IMR-90 (cell line): ENCODE results near the gene RFX3. TPM values are rescaled to one million over a fixed set of nuclear protein-coding genes. Genes with fewer than 3 reads are reported as not detected.

Experiments
- ATAC-seq: fragments of 200-7000 bp; cut with Tn5 transposase; 2 replicates; pipeline ENCODE4 v1.9.1; 2020; ENCODE audit warnings: low read depth, mild to moderate bottlenecking, moderate library complexity
- BruUV-seq: library from RNA; stranded (reverse); fragments of 400-500 nt; replicated peaks from 2 replicates; lab custom pipeline; 2021; lab: Mats Ljungman, UMichigan
- CTCF ChIA-PET: fragments of 300-600 bp; formaldehyde crosslinking; extraction: SDS; loops from one replicate; lab custom pipeline; 2021; ENCODE audit warnings: antibody characterized with exemption; lab: Yijun Ruan, JAX
- POLR2A ChIA-PET: fragments of 300-600 bp; sonication (Branson Sonifier 250); formaldehyde crosslinking; loops from one replicate; lab custom pipeline; 2022; ENCODE audit warnings: antibody characterized with exemption; ENCODE audit not compliant: unreplicated experiment; lab: Charles Lee
- DNase-seq: peaks from one replicate; pipeline ENCODE4 v3.0.0; 2013
- H2AFZ ChIP-seq: replicated peaks from 2 replicates; pipeline ENCODE3; 2013; ENCODE audit warnings: low read length, mild to moderate bottlenecking; ENCODE audit not compliant: poor library complexity
- H2AK5ac ChIP-seq: 2 replicates; pipeline ENCODE4 v1.6.1; 2013; ENCODE audit warnings: low read depth, low read length, inconsistent platforms
- H2AK9ac ChIP-seq: replicated peaks from 2 replicates; pipeline ENCODE3; 2013; ENCODE audit warnings: mild to moderate bottlenecking, low read depth, low read length, moderate library complexity; ENCODE audit not compliant: poor library complexity
- H2BK120ac ChIP-seq: 2 replicates; pipeline ENCODE4 v1.6.1; 2013; ENCODE audit warnings: low read depth, low read length, inconsistent platforms
- H2BK15ac ChIP-seq: 3 replicates; pipeline ENCODE4 v1.6.1; 2013; ENCODE audit warnings: low read depth, low read length, inconsistent platforms
- H2BK20ac ChIP-seq: 2 replicates; pipeline ENCODE4 v1.6.1; 2013; ENCODE audit warnings: low read depth, mild to moderate bottlenecking, inconsistent platforms, low read length, moderate library complexity
- H2BK5ac ChIP-seq: 2 replicates; pipeline ENCODE4 v1.6.1; 2013; ENCODE audit warnings: mild to moderate bottlenecking, low read depth, low read length, inconsistent platforms; ENCODE audit not compliant: poor library complexity, severe bottlenecking
- H3K14ac ChIP-seq: replicated peaks from 2 replicates; pipeline ENCODE4 v1.6.1; 2013; ENCODE audit warnings: low read depth, low read length, inconsistent platforms
- H3K18ac ChIP-seq: 2 replicates; pipeline ENCODE4 v1.6.1; 2013; ENCODE audit warnings: low read depth, low read length, control low read depth
- H3K23ac ChIP-seq: 2 replicates; pipeline ENCODE4 v1.6.1; 2013; ENCODE audit warnings: low read depth, low read length, inconsistent platforms
- H3K27ac ChIP-seq: 2 replicates; pipeline ENCODE4 v1.5.1; 2013; ENCODE audit warnings: mild to moderate bottlenecking, control low read depth, low read length; ENCODE audit not compliant: insufficient read depth
- H3K27me3 ChIP-seq: 2 replicates; pipeline ENCODE4 v1.6.1; 2013; ENCODE audit warnings: low read length; ENCODE audit not compliant: control insufficient read depth, insufficient read depth
- H3K36me3 ChIP-seq: 2 replicates; pipeline ENCODE4 v1.6.1; 2013; ENCODE audit warnings: low read length, mixed read lengths; ENCODE audit not compliant: control insufficient read depth, insufficient read depth
- H3K4ac ChIP-seq: 2 replicates; pipeline ENCODE4 v1.6.1; 2013; ENCODE audit warnings: low read depth, low read length, inconsistent platforms
- H3K4me1 ChIP-seq: 2 replicates; pipeline ENCODE4 v1.6.1; 2013; ENCODE audit warnings: low read length, mixed read lengths; ENCODE audit not compliant: control insufficient read depth, insufficient read depth
- H3K4me2 ChIP-seq: 2 replicates; pipeline ENCODE4 v1.6.1; 2013; ENCODE audit warnings: low read depth, mild to moderate bottlenecking, control low read depth, low read length, moderate library complexity
- H3K4me3 ChIP-seq: 2 replicates; pipeline ENCODE4 v1.5.1; 2013; ENCODE audit warnings: low read depth, mild to moderate bottlenecking, control low read depth, low read length, moderate library complexity; ENCODE audit not compliant: insufficient read depth
- H3K56ac ChIP-seq: 2 replicates; pipeline ENCODE4 v1.6.1; 2013; ENCODE audit warnings: low read length, inconsistent platforms; ENCODE audit not compliant: insufficient read depth; ENCODE audit errors: extremely low read depth
- H3K79me1 ChIP-seq, 2 experiments: 2 replicates each; pipeline ENCODE4 v1.6.1; 2013; ENCODE audit warnings: low read length in 2 of 2, inconsistent platforms in 1 of 2, low read depth in 1 of 2
- H3K9ac ChIP-seq: 2 replicates; pipeline ENCODE4 v1.6.1; 2013; ENCODE audit warnings: low read depth, low read length, control low read depth
- H3K9me1 ChIP-seq: 2 replicates; pipeline ENCODE4 v1.6.1; 2013; ENCODE audit warnings: low read length, inconsistent platforms; ENCODE audit not compliant: insufficient read depth
- H3K9me3 ChIP-seq: 2 replicates; pipeline ENCODE4 v1.6.1; 2013; ENCODE audit warnings: low read length; ENCODE audit not compliant: control insufficient read depth, insufficient read depth
- H4K20me1 ChIP-seq: 2 replicates; pipeline ENCODE4 v1.6.1; 2013; ENCODE audit warnings: low read length, inconsistent platforms; ENCODE audit not compliant: insufficient read depth
- H4K5ac ChIP-seq: 2 replicates; pipeline ENCODE4 v1.6.1; 2013; ENCODE audit warnings: mild to moderate bottlenecking, low read depth, low read length, control low read depth
- H4K8ac ChIP-seq, 2 experiments: 2 replicates each; pipeline ENCODE4 v1.6.1; 2013; ENCODE audit warnings: low read depth in 2 of 2, low read length in 2 of 2, control low read depth in 1 of 2, inconsistent platforms in 1 of 2
- H4K91ac ChIP-seq: 2 replicates; pipeline ENCODE4 v1.6.1; 2013; ENCODE audit warnings: low read depth, low read length, inconsistent platforms; ENCODE audit not compliant: insufficient read depth
- BHLHE40 ChIP-seq: fragments of 150-350 bp; IDR thresholded peaks from 2 replicates; pipeline ENCODE4 v1.6.1; 2016; ENCODE audit warnings: mild to moderate bottlenecking, low read depth, low read length
- CEBPB ChIP-seq: IDR thresholded peaks from 2 replicates; pipeline ENCODE4 v1.6.1; 2012; ENCODE audit warnings: low read depth, low read length, improper control_type of control experiment
- CHD1 ChIP-seq: IDR thresholded peaks from 2 replicates; pipeline ENCODE4 v1.6.1; 2012; ENCODE audit warnings: low read depth, low read length, improper control_type of control experiment
- CTCF ChIP-seq: conservative IDR thresholded peaks from 2 replicates; pipeline ENCODE4 v1.5.1; 2012; ENCODE audit warnings: mild to moderate bottlenecking, low read depth, low read length, improper control_type of control experiment
- ELK1 ChIP-seq: fragments of 150-350 bp; IDR thresholded peaks from 2 replicates; pipeline ENCODE4 v1.6.1; 2016; ENCODE audit warnings: low read depth, mild to moderate bottlenecking, low read length, moderate library complexity, borderline replicate concordance
- FOS ChIP-seq: fragments of 150-350 bp; IDR thresholded peaks from 2 replicates; pipeline ENCODE4 v1.6.1; 2016; ENCODE audit warnings: low read depth, low read length
- MAFK ChIP-seq: IDR thresholded peaks from 2 replicates; pipeline ENCODE4 v1.6.1; 2012; ENCODE audit warnings: low read depth, low read length, improper control_type of control experiment
- MAZ ChIP-seq: IDR thresholded peaks from 2 replicates; pipeline ENCODE4 v1.6.1; 2012; ENCODE audit warnings: low read depth, mild to moderate bottlenecking, low read length, improper control_type of control experiment, moderate library complexity, borderline replicate concordance
- NFE2L2 ChIP-seq: fragments of 150-350 bp; IDR thresholded peaks from 2 replicates; pipeline ENCODE4 v1.6.1; 2016; ENCODE audit warnings: low read depth, mild to moderate bottlenecking, low read length
- POLR2A ChIP-seq: IDR thresholded peaks from 2 replicates; pipeline ENCODE4 v1.6.1; 2012; ENCODE audit warnings: mild to moderate bottlenecking, low read depth, low read length
- RAD21 ChIP-seq: IDR thresholded peaks from 2 replicates; pipeline ENCODE4 v1.6.1; 2012; ENCODE audit warnings: low read length, improper control_type of control experiment
- RCOR1 ChIP-seq: IDR thresholded peaks from 2 replicates; pipeline ENCODE4 v1.6.1; 2012; ENCODE audit warnings: mild to moderate bottlenecking, low read length, improper control_type of control experiment; ENCODE audit not compliant: insufficient replicate concordance
- RFX5 ChIP-seq: IDR thresholded peaks from 2 replicates; pipeline ENCODE4 v1.8.0; 2012; ENCODE audit warnings: low read depth, mild to moderate bottlenecking, low read length, moderate library complexity
- SMC3 ChIP-seq: fragments of 150-350 bp; IDR thresholded peaks from 2 replicates; pipeline ENCODE4 v1.6.1; 2016; ENCODE audit warnings: low read depth, mild to moderate bottlenecking, antibody characterized with exemption, low read length, moderate library complexity
- USF2 ChIP-seq: fragments of 150-350 bp; IDR thresholded peaks from 2 replicates; pipeline ENCODE4 v1.6.1; 2017; ENCODE audit warnings: mild to moderate bottlenecking, antibody characterized with exemption, low read length, low read depth
- WGBS, 2 experiments: methylation state at CpG; one replicate each; pipeline versions ENCODE4 v1.1.5 to v1.1.7; 2013; ENCODE audit warnings: missing lambda C conversion rate in 2 of 2; ENCODE audit not compliant: insufficient read length in 1 of 2; ENCODE audit errors: extremely low coverage in 2 of 2; 5-methylcytosine and 5-hydroxymethylcytosine counted together
- dilution Hi-C: fragments of 300-500 bp; cut with HindIII; formaldehyde crosslinking; loops from one replicate; pipeline ENCODE4 v1.14.3; 2018; ENCODE audit warnings: low sequenced_read_pairs; ENCODE audit not compliant: unreplicated experiment
- in situ Hi-C: fragments of 300-500 bp; cut with MboI; formaldehyde crosslinking; loops from 3 replicates; pipeline ENCODE4 v1.14.3; 2019; ENCODE audit warnings: low sequenced_read_pairs, inconsistent platforms, mixed read lengths
- intact Hi-C: fragments of 100-400 bp; cut with micrococcal nuclease; formaldehyde crosslinking; loops from 2 replicates; pipeline ENCODE4 v1.10.0; 2022
- polyA plus RNA-seq, 3 experiments: library from polyadenylated mRNA; depleted of rRNA; stranded (reverse); fragments of >200 nt; gene quantifications; 2 replicates each; pipeline ENCODE4 v1.2.3, GENCODE V29; 2012; ENCODE audit warnings: low replicate concordance in 1 of 3
- total RNA-seq: library from RNA; depleted of rRNA; stranded (reverse); fragments of >200 nt; gene quantifications from 2 replicates; pipeline ENCODE4 v1.2.3, GENCODE V29; 2012

Gene RFX3
- total and polyA plus RNA-seq, 2 of the 4 experiments (the other 2 are of a cell fraction) = 1.7 to 2.7 TPM

- no peak for TF ChIP-seq RFX5
- TF ChIP-seq FOS = no peak
- TF ChIP-seq CHD1 = no peak
- no peak for TF ChIP-seq CEBPB
- no peak for TF ChIP-seq RAD21
- no peak for TF ChIP-seq BHLHE40
- no peak for TF ChIP-seq SMC3
- TF ChIP-seq POLR2A = no peak
- no peak for TF ChIP-seq MAZ
- TF ChIP-seq ELK1 = no peak
- no peak for TF ChIP-seq CTCF
- no peak for TF ChIP-seq RCOR1
- TF ChIP-seq NFE2L2 = no peak
- TF ChIP-seq USF2 = no peak
- TF ChIP-seq MAFK = no peak
- H3K4me2 ChIP-seq = no peak overlapping the region
- H3K14ac ChIP-seq = no peak overlapping the region
- H4K20me1 ChIP-seq = no peaks in the 10 kb centered on the region
- no peaks in the 10 kb centered on the region for H3K9me1 ChIP-seq
- H3K56ac ChIP-seq = no peak overlapping the region
- no peak overlapping the region for H3K4me3 ChIP-seq
- no peak overlapping the region for H4K91ac ChIP-seq
- H3K9ac ChIP-seq = no peak overlapping the region
- no peak overlapping the region for H2BK20ac ChIP-seq
- no peak overlapping the region for H2AK9ac ChIP-seq
- no peak for DNase-seq
- no peak overlapping the region for H2AK5ac ChIP-seq
- ATAC-seq = no peak
- no peak overlapping the region for H3K4ac ChIP-seq
- POLR2A ChIA-PET = no interaction called here
- H3K18ac ChIP-seq = no peak overlapping the region
- no peaks in the 10 kb centered on the region for H3K79me1 ChIP-seq
- BruUV-seq = no TSS peak
- no peak overlapping the region for H2BK120ac ChIP-seq
- H2BK15ac ChIP-seq = no peak overlapping the region
- intact Hi-C loops (loop anchor here (10.0 kb wide), 1 partner anchor 56 kb away; no protein-coding TSS in a partner anchor), in situ Hi-C loops (loop anchor here (25.0 kb wide), 1 partner anchor 686 kb away; no protein-coding TSS in a partner anchor), dilution Hi-C loops (no loop called here)
- no peak overlapping the region for H2AFZ ChIP-seq
- WGBS, 2 experiments = 83% methylated on average over 1 of the region's 1 CpG; no CpG with 5 or more reads in 1 of the 2 experiments
- CTCF ChIA-PET = no interaction called here
- H3K9me3 ChIP-seq = no peaks in the 10 kb centered on the region
- H3K27me3 ChIP-seq = no peaks in the 10 kb centered on the region
- H3K36me3 ChIP-seq = no peaks in the 10 kb centered on the region
- no peak overlapping the region for H3K27ac ChIP-seq
- H3K4me1 ChIP-seq = no peaks in the 10 kb centered on the region
- no peak overlapping the region for H3K23ac ChIP-seq
- no peak overlapping the region for H4K5ac ChIP-seq
- no peak overlapping the region for H2BK5ac ChIP-seq
- no peak overlapping the region for H4K8ac ChIP-seq
These were observed 22.8 kb upstream of the RFX3 start for GRCh38 chr9:3548648-3549047.
